ENCODE data around the gene PAPPA. TPM values are rescaled to one million over a fixed set of nuclear protein-coding genes. Genes with fewer than 3 reads are reported as not detected.

The PAPPA gene
- total RNA-seq, 1 experiment from 2014 or later = 0.17 TPM

GRCh38 chr9:116202219-116202912, 48.8 kb downstream of the PAPPA start:
- Histone ChIP-seq H3K27ac (ENCODE audit: insufficient read length, low read depth, low read length) (no peak overlapping the region), H2AK5ac (ENCODE audit: insufficient read length, low read length) (no peak overlapping the region), H2BK120ac (ENCODE audit: low read depth, low read length, poor library complexity, severe bottlenecking) (no peak overlapping the region), H3K18ac (ENCODE audit: insufficient read length, low read depth, low read length) (no peak overlapping the region), H3T11ph (ENCODE audit: low read length) (no peak overlapping the region), H3K9me3 (ENCODE audit: control insufficient read depth, low read depth, low read length) (no peaks in the 10 kb centered on the region), H3K23me2 (ENCODE audit: insufficient read length, low read depth, low read length, poor library complexity, severe bottlenecking) (no peaks in the 10 kb centered on the region), H4K20me1 (ENCODE audit: control insufficient read depth, insufficient read depth, insufficient read length) (no peaks in the 10 kb centered on the region), H3K79me2 (ENCODE audit: insufficient read depth, low read length) (peaks cover 2% of the 10 kb centered on the region; the same call in 1 of the 2 replicates), H2BK20ac (ENCODE audit: low read depth, low read length, poor library complexity, severe bottlenecking) (no peak overlapping the region), H4K5ac (ENCODE audit: insufficient read length, low read depth, low read length) (no peak overlapping the region), H2BK12ac (ENCODE audit: insufficient read length, low read depth, low read length) (no peak overlapping the region), H3K27me3 (ENCODE audit: insufficient read depth, low read length) (no peaks in the 10 kb centered on the region), H4K8ac (replicated peaks; ENCODE audit: insufficient read length, low read depth, low read length) (no peak overlapping the region), H2AFZ (ENCODE audit: low read length) (no peak overlapping the region), H3K4me1 (ENCODE audit: insufficient read depth, low read length) (no peaks in the 10 kb centered on the region), H3K79me1 (ENCODE audit: insufficient read depth, low read depth, low read length, poor library complexity, severe bottlenecking) (no peaks in the 10 kb centered on the region), H3K9ac (ENCODE audit: extremely low read depth, insufficient read length, low read length) (no peak overlapping the region), H2BK15ac (ENCODE audit: low read depth, low read length) (no peak overlapping the region), H3K4me2 (ENCODE audit: insufficient read depth, insufficient read length, low read length) (no peak overlapping the region), H3K14ac (ENCODE audit: insufficient read depth, low read length) (no peak overlapping the region), H3K4ac (ENCODE audit: low read depth, low read length) (no peak overlapping the region), H3K23ac (ENCODE audit: insufficient read length, low read depth, low read length) (no peak overlapping the region), H2BK5ac (ENCODE audit: insufficient read length, low read length) (no peak overlapping the region), H3K56ac (ENCODE audit: insufficient read length, low read depth, low read length) (no peak overlapping the region), H4K91ac (ENCODE audit: insufficient read length, low read depth, low read length) (no peak overlapping the region)
- Mint-ChIP-seq H3K4me3 (no peak overlapping the region), H3K27me3 (ENCODE audit: low read depth) (no peaks in the 10 kb centered on the region; the same call in none of the 2 replicates), H3K27ac (no peak overlapping the region), H3K36me3 (ENCODE audit: insufficient read depth in 1 of 3, low read depth in 3 of 3) (no peaks in the 10 kb centered on the region), H3K4me1 (peaks cover 9 to 11% of the 10 kb centered on the region in 2 experiments), H3K9me3 (no peaks in the 10 kb centered on the region)
- no CpG with 5 or more reads among the region's 5 CpGs for WGBS (ENCODE audit: extremely low coverage, insufficient read length, low lambda C conversion rate)
- TF ChIP-seq CTCF (conservative IDR thresholded peaks at IDR 0.05) = no peak
- DNase-seq = no peak

Data from H9 (cell line).